HepG2 (cell line): ENCODE data around the gene HMBS.

Source experiments
- ATAD3A ChIP-seq: sonication (generic); formaldehyde crosslinking; IDR thresholded peaks from 2 replicates; pipeline ENCODE4 v1.4.0; 2020; ENCODE audit warnings: missing genetic modification reagents
- ELF1 ChIP-seq: sonication (generic); formaldehyde crosslinking; IDR thresholded peaks from 2 replicates; pipeline ENCODE4 v1.4.0; 2020; ENCODE audit warnings: missing genetic modification reagents
- NCOA2 ChIP-seq: sonication (generic); formaldehyde crosslinking; IDR thresholded peaks from 2 replicates; pipeline ENCODE4 v1.8.0; 2022; ENCODE audit warnings: inconsistent platforms
- POLR2AphosphoS2 ChIP-seq: IDR thresholded peaks from 2 replicates; pipeline ENCODE4 v1.6.1; 2011; ENCODE audit warnings: low read depth, low read length, improper control_type of control experiment
- POLR2AphosphoS5 ChIP-seq: IDR thresholded peaks from 2 replicates; pipeline ENCODE4 v1.6.1; 2012; ENCODE audit warnings: low read depth, low read length
- TBL1XR1 ChIP-seq: fragments of 150-350 bp; IDR thresholded peaks from 2 replicates; pipeline ENCODE4 v1.6.1; 2014; ENCODE audit warnings: borderline replicate concordance, low read length; ENCODE audit not compliant: partially characterized antibody
- ZNF224 ChIP-seq: sonication (generic); formaldehyde crosslinking; IDR thresholded peaks from 2 replicates; pipeline ENCODE4 v1.5.0; 2020; ENCODE audit warnings: mild to moderate bottlenecking, missing genetic modification reagents
- TF ChIP-seq, protein P1 (sequence below): sonication (generic); formaldehyde crosslinking; IDR thresholded peaks from 2 replicates; pipeline ENCODE4 v1.4.0; 2020; ENCODE audit warnings: missing genetic modification reagents
- TF ChIP-seq, protein P2 (sequence below): sonication (generic); formaldehyde crosslinking; IDR thresholded peaks from 2 replicates; pipeline ENCODE4 v1.5.0; 2020; ENCODE audit warnings: mild to moderate bottlenecking, missing genetic modification reagents, moderate library complexity

DNA sequence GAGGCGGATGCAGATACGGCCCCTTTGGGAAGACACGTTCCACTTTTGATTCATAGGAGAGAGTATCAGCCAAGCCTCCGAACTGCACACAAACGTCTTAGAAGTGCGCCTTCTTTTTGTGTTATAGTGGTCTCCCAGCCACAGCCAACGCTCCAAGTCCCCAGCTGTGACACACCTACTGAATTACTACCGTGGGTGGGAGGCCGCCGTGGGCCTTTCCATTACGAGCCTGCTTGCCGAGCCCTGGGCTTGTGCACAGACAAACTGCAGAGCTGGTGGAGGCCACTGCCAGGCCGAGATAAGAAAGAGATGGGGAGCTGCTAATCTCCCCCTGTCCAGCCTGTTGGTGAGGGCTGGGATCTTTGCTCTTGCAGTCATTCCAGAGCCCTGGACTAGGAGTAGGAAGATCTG, 761 bp downstream of the HMBS start:
- TF ChIP-seq NCOA2 (CRISPR knock-in tag) (no peak), TBL1XR1 (no peak), POLR2AphosphoS2 (no peak), POLR2AphosphoS5 (no peak), ZNF224 (CRISPR knock-in tag) (no peak), ATAD3A (CRISPR knock-in tag) (no peak), ELF1 (no peak)
- TF ChIP-seq, protein P1, sequence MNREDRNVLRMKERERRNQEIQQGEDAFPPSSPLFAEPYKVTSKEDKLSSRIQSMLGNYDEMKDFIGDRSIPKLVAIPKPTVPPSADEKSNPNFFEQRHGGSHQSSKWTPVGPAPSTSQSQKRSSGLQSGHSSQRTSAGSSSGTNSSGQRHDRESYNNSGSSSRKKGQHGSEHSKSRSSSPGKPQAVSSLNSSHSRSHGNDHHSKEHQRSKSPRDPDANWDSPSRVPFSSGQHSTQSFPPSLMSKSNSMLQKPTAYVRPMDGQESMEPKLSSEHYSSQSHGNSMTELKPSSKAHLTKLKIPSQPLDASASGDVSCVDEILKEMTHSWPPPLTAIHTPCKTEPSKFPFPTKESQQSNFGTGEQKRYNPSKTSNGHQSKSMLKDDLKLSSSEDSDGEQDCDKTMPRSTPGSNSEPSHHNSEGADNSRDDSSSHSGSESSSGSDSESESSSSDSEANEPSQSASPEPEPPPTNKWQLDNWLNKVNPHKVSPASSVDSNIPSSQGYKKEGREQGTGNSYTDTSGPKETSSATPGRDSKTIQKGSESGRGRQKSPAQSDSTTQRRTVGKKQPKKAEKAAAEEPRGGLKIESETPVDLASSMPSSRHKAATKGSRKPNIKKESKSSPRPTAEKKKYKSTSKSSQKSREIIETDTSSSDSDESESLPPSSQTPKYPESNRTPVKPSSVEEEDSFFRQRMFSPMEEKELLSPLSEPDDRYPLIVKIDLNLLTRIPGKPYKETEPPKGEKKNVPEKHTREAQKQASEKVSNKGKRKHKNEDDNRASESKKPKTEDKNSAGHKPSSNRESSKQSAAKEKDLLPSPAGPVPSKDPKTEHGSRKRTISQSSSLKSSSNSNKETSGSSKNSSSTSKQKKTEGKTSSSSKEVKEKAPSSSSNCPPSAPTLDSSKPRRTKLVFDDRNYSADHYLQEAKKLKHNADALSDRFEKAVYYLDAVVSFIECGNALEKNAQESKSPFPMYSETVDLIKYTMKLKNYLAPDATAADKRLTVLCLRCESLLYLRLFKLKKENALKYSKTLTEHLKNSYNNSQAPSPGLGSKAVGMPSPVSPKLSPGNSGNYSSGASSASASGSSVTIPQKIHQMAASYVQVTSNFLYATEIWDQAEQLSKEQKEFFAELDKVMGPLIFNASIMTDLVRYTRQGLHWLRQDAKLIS (CRISPR knock-in tag), result no peak
- TF ChIP-seq, protein P2, sequence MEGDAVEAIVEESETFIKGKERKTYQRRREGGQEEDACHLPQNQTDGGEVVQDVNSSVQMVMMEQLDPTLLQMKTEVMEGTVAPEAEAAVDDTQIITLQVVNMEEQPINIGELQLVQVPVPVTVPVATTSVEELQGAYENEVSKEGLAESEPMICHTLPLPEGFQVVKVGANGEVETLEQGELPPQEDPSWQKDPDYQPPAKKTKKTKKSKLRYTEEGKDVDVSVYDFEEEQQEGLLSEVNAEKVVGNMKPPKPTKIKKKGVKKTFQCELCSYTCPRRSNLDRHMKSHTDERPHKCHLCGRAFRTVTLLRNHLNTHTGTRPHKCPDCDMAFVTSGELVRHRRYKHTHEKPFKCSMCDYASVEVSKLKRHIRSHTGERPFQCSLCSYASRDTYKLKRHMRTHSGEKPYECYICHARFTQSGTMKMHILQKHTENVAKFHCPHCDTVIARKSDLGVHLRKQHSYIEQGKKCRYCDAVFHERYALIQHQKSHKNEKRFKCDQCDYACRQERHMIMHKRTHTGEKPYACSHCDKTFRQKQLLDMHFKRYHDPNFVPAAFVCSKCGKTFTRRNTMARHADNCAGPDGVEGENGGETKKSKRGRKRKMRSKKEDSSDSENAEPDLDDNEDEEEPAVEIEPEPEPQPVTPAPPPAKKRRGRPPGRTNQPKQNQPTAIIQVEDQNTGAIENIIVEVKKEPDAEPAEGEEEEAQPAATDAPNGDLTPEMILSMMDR (CRISPR knock-in tag), result no peak
